A549 (cell line): ENCODE results near the gene ADCY3.

Experiments
- CTCF ChIP-seq: fragments of >200 bp; sonication (Bioruptor Twin); formaldehyde crosslinking; IDR thresholded peaks from 3 replicates; pipeline ENCODE4 v1.5.1; 2016
- EHF ChIP-seq: fragments of 250-450 bp; sonication (Bioruptor Pico); IDR thresholded peaks from 2 replicates; pipeline ENCODE4 v1.5.0; 2020; ENCODE audit warnings: mild to moderate bottlenecking
- EP300 ChIP-seq, 2 experiments: fragments of >200 bp; sonication (Bioruptor Twin); formaldehyde crosslinking; IDR thresholded peaks; 2 replicates in 1 of 2; 3 replicates in 1 of 2; pipeline ENCODE4 v1.6.1; 2016 to 2017
- FOSB ChIP-seq: fragments of 250-450 bp; sonication (Bioruptor Pico); IDR thresholded peaks from 2 replicates; pipeline ENCODE4 v1.5.0; 2020; ENCODE audit warnings: mild to moderate bottlenecking, moderate library complexity
- JUNB ChIP-seq: fragments of >200 bp; sonication (Bioruptor Twin); formaldehyde crosslinking; IDR thresholded peaks from 2 replicates; pipeline ENCODE4 v1.6.1; 2016
- KDM1A ChIP-seq: fragments of 200-600 bp; sonication (generic); IDR thresholded peaks from 2 replicates; pipeline ENCODE4 v1.6.1; 2016; ENCODE audit warnings: low read depth, mild to moderate bottlenecking
- MAZ ChIP-seq: fragments of 150-350 bp; IDR thresholded peaks from 2 replicates; pipeline ENCODE4 v1.6.1; 2014; ENCODE audit warnings: antibody characterized with exemption, low read depth, low read length, borderline replicate concordance
- POLR2A ChIP-seq: IDR thresholded peaks from 2 replicates; pipeline ENCODE4 v1.6.1; 2012; ENCODE audit warnings: mild to moderate bottlenecking, low read length
- SMC3 ChIP-seq: fragments of >200 bp; sonication (Bioruptor Twin); formaldehyde crosslinking; IDR thresholded peaks from 3 replicates; pipeline ENCODE4 v1.6.1; 2018; ENCODE audit warnings: inconsistent platforms
- SREBF2 ChIP-seq: fragments of 450-650 bp; IDR thresholded peaks from 2 replicates; pipeline ENCODE4 v1.6.1; 2014; ENCODE audit warnings: mild to moderate bottlenecking, moderate library complexity
- ZFP36 ChIP-seq: fragments of 450-650 bp; IDR thresholded peaks from 2 replicates; pipeline ENCODE4 v1.6.1; 2014; ENCODE audit warnings: borderline replicate concordance; ENCODE audit not compliant: partially characterized antibody

GRCh38 chr2:24918326-24919036, 1.6 kb downstream of the ADCY3 start:
- TF ChIP-seq EP300 (IDR thresholded peaks at IDR 0.05) (no peak), MAZ (no peak), CTCF (no peak), SMC3 (no peak), EHF (CRISPR knock-in tag) (no peak), FOSB (CRISPR knock-in tag) (no peak), JUNB (no peak), ZFP36 (no peak), KDM1A (no peak), POLR2A (no peak), SREBF2 (no peak)
